CD4-positive, alpha-beta T cell treated with Interleukin-4 for 4 hours (primary cell): ENCODE measurements around the gene ANO7.

ENCODE experiments used
- DNase-seq: peaks from one replicate; pipeline ENCODE4 v3.0.0-alpha.2; 2020

Gene ANO7

GRCh38 chr2:241213041-241213440 lies 24.6 kb downstream of the ANO7 start:
- no peak for DNase-seq

- no peak for DNase-seq
Observed at GRCh38 chr2:241213567-241213966, 25.1 kb downstream of the ANO7 start.

GRCh38 chr2:241214209-241214608 lies 25.7 kb downstream of the ANO7 start:
- no peak for DNase-seq

- no peak for DNase-seq
Observed at GRCh38 chr2:241214766-241215165, 26.3 kb downstream of the ANO7 start.

- DNase-seq, result no peak
Observed at GRCh38 chr2:241215421-241215820, 26.9 kb downstream of the ANO7 start.

GRCh38 chr2:241216211-241216761 lies 27.8 kb downstream of the ANO7 start:
- DNase-seq, result no peak

GRCh38 chr2:241217320-241218031 lies 29.0 kb downstream of the ANO7 start:
- DNase-seq, result no peak

GRCh38 chr2:241218131-241219029 lies 29.9 kb downstream of the ANO7 start:
- DNase-seq, result no peak

- no peak for DNase-seq
Observed at GRCh38 chr2:241219030-241219382, 30.5 kb downstream of the ANO7 start.

- DNase-seq, result no peak
Observed at GRCh38 chr2:241219856-241220356, 31.4 kb downstream of the ANO7 start.

- DNase-seq, result no peak
Observed at GRCh38 chr2:241223211-241224017, 34.9 kb downstream of the ANO7 start.

GRCh38 chr2:241224018-241224850 lies 35.8 kb downstream of the ANO7 start:
- no peak for DNase-seq

- DNase-seq, result no peak
Observed at GRCh38 chr2:241224851-241225438, 36.5 kb downstream of the ANO7 start.

- DNase-seq, result no peak
Observed at GRCh38 chr2:241225545-241225944, 37.1 kb downstream of the ANO7 start.

- DNase-seq, result no peak
Observed at GRCh38 chr2:241225983-241226382, 37.5 kb downstream of the ANO7 start.

GRCh38 chr2:241226723-241227572 lies 38.5 kb downstream of the ANO7 start:
- DNase-seq, result no peak

- DNase-seq, result no peak
Observed at GRCh38 chr2:241227594-241227993, 39.1 kb downstream of the ANO7 start.

GRCh38 chr2:241228081-241228859 lies 39.8 kb downstream of the ANO7 start:
- no peak for DNase-seq

- DNase-seq, result no peak
Observed at GRCh38 chr2:241228860-241229516, 40.5 kb downstream of the ANO7 start.
